SKM-1 treated with dmso at 0.1 percent for 144 hours (cell line): Measurements from ENCODE around the gene ABLIM2.
A peak's percentile ranks its signal among the peaks of the same experiment; 100 is the strongest.
"Not testable (repeated sequence)": the region's sequence is repeated elsewhere in the genome, so short reads cannot be mapped to it uniquely, and the experiment has no call there.

Source experiments
- DNase-seq: peaks from one replicate; lab custom pipeline; 2025; ENCODE audit not compliant: unreplicated experiment; lab: John Stamatoyannopoulos, UW

Gene ABLIM2

GRCh38 chr4:7945709-7946380, 212.8 kb downstream of the ABLIM2 start:
- DNase-seq = no peak

GRCh38 chr4:7944599-7945220, 213.9 kb downstream of the ABLIM2 start:
- DNase-seq = no peak

GRCh38 chr4:7943688-7944087, 214.9 kb downstream of the ABLIM2 start:
- not testable (repeated sequence) for DNase-seq

- no peak for DNase-seq
Measured at GRCh38 chr4:7943211-7943610, 215.4 kb downstream of the ABLIM2 start.

GRCh38 chr4:7941965-7942496, 216.6 kb downstream of the ABLIM2 start:
- DNase-seq = no peak

GRCh38 chr4:7941111-7941964, 217.3 kb downstream of the ABLIM2 start:
- DNase-seq = no peak

GRCh38 chr4:7939377-7940108, 219.1 kb downstream of the ABLIM2 start, which contains the start of gene AFAP1:
AFAP1 (minus strand) TSS chr4:7939861; CDS start chr4:7872078, 67,783 bp downstream.
- peak; percentile 87 for DNase-seq

- DNase-seq = no peak
Measured at GRCh38 chr4:7938609-7939376, 219.8 kb downstream of the ABLIM2 start.

- DNase-seq = no peak
Measured at GRCh38 chr4:7938266-7938608, 220.4 kb downstream of the ABLIM2 start.

GRCh38 chr4:7937006-7937405, 221.6 kb downstream of the ABLIM2 start:
- peak; percentile 54 for DNase-seq

- DNase-seq = no peak
Measured at GRCh38 chr4:7933651-7934510, 224.7 kb downstream of the ABLIM2 start.

- DNase-seq = no peak
Measured at GRCh38 chr4:7932287-7932686, 226.3 kb downstream of the ABLIM2 start.

- DNase-seq = no peak
Measured at GRCh38 chr4:7929118-7929951, 229.3 kb downstream of the ABLIM2 start.

GRCh38 chr4:7928711-7929110, 229.9 kb downstream of the ABLIM2 start:
- no peak for DNase-seq

- no peak for DNase-seq
Measured at GRCh38 chr4:7926822-7927221, 231.8 kb downstream of the ABLIM2 start.

- DNase-seq = no peak
Measured at GRCh38 chr4:7924570-7924969, 234.0 kb downstream of the ABLIM2 start.

- DNase-seq = no peak
Measured at GRCh38 chr4:7924163-7924562, 234.4 kb downstream of the ABLIM2 start.

- DNase-seq = no peak
Measured at GRCh38 chr4:7922466-7922865, 236.1 kb downstream of the ABLIM2 start.
